H9 (cell line): ENCODE data around the gene CAMK2G. TPM values are rescaled to one million over a fixed set of nuclear protein-coding genes. Genes with fewer than 3 reads are reported as not detected.

ENCODE experiments used
- DNase-seq: peaks from one replicate; pipeline ENCODE4 v3.0.0-alpha.2; 2017
- H2AFZ ChIP-seq: one replicate; pipeline ENCODE4 v1.6.1; 2013; ENCODE audit warnings: mild to moderate bottlenecking, low read length, control low read depth, moderate library complexity
- H2AK5ac ChIP-seq: 2 replicates; pipeline ENCODE4 v1.6.1; 2013; ENCODE audit warnings: low read length, control low read depth, mixed read lengths; ENCODE audit not compliant: insufficient read length
- H2BK120ac ChIP-seq: one replicate; pipeline ENCODE4 v1.6.1; 2013; ENCODE audit warnings: low read depth, mild to moderate bottlenecking, low read length, control low read depth, inconsistent platforms; ENCODE audit not compliant: poor library complexity, severe bottlenecking
- H2BK12ac ChIP-seq: 2 replicates; pipeline ENCODE4 v1.6.1; 2013; ENCODE audit warnings: low read length, control low read depth, mixed read lengths, low read depth; ENCODE audit not compliant: insufficient read length
- H2BK15ac ChIP-seq: 2 replicates; pipeline ENCODE4 v1.6.1; 2013; ENCODE audit warnings: low read depth, low read length, control low read depth
- H2BK20ac ChIP-seq: one replicate; pipeline ENCODE4 v1.6.1; 2013; ENCODE audit warnings: low read depth, mild to moderate bottlenecking, low read length, control low read depth, inconsistent platforms; ENCODE audit not compliant: poor library complexity, severe bottlenecking
- H2BK5ac ChIP-seq: 2 replicates; pipeline ENCODE4 v1.6.1; 2013; ENCODE audit warnings: low read length, control low read depth, mixed read lengths; ENCODE audit not compliant: insufficient read length
- H3K14ac ChIP-seq: 2 replicates; pipeline ENCODE4 v1.6.1; 2013; ENCODE audit warnings: low read length, control low read depth; ENCODE audit not compliant: insufficient read depth
- H3K18ac ChIP-seq: 2 replicates; pipeline ENCODE4 v1.6.1; 2013; ENCODE audit warnings: low read depth, mild to moderate bottlenecking, mixed read lengths, low read length, control low read depth; ENCODE audit not compliant: insufficient read length
- H3K23ac ChIP-seq: 2 replicates; pipeline ENCODE4 v1.6.1; 2013; ENCODE audit warnings: low read length, control low read depth, mixed read lengths, low read depth; ENCODE audit not compliant: insufficient read length
- H3K23me2 ChIP-seq: 2 replicates; pipeline ENCODE4 v1.6.1; 2013; ENCODE audit warnings: low read depth, mild to moderate bottlenecking, mixed read lengths, low read length, control low read depth; ENCODE audit not compliant: insufficient read length, poor library complexity, severe bottlenecking
- H3K27ac ChIP-seq: 2 replicates; pipeline ENCODE4 v1.5.1; 2013; ENCODE audit warnings: low read length, control low read depth, mixed read lengths, low read depth; ENCODE audit not compliant: insufficient read length
- H3K27me3 ChIP-seq: 2 replicates; pipeline ENCODE4 v1.6.1; 2013; ENCODE audit warnings: low read length, control low read depth, inconsistent platforms; ENCODE audit not compliant: insufficient read depth
- H3K4ac ChIP-seq: 2 replicates; pipeline ENCODE4 v1.6.1; 2013; ENCODE audit warnings: low read depth, mild to moderate bottlenecking, control low read depth, inconsistent platforms, low read length, moderate library complexity
- H3K4me1 ChIP-seq: 2 replicates; pipeline ENCODE4 v1.6.1; 2013; ENCODE audit warnings: low read length, control low read depth, inconsistent platforms; ENCODE audit not compliant: insufficient read depth
- H3K4me2 ChIP-seq: 2 replicates; pipeline ENCODE4 v1.6.1; 2013; ENCODE audit warnings: low read length, control low read depth, mixed read lengths; ENCODE audit not compliant: insufficient read length, insufficient read depth
- H3K56ac ChIP-seq: 2 replicates; pipeline ENCODE4 v1.6.1; 2013; ENCODE audit warnings: low read depth, mild to moderate bottlenecking, mixed read lengths, low read length, control low read depth; ENCODE audit not compliant: insufficient read length
- H3K79me1 ChIP-seq: 2 replicates; pipeline ENCODE4 v1.6.1; 2013; ENCODE audit warnings: low read depth, mild to moderate bottlenecking, moderate library complexity, low read length, control low read depth, inconsistent platforms; ENCODE audit not compliant: insufficient read depth, poor library complexity, severe bottlenecking
- H3K79me2 ChIP-seq: 2 replicates; pipeline ENCODE4 v1.6.1; 2013; ENCODE audit warnings: low read length, control low read depth, inconsistent platforms; ENCODE audit not compliant: insufficient read depth
- H3K9ac ChIP-seq: 2 replicates; pipeline ENCODE4 v1.6.1; 2013; ENCODE audit warnings: low read length, control low read depth, mixed read lengths; ENCODE audit not compliant: insufficient read length; ENCODE audit errors: extremely low read depth
- H3K9me3 ChIP-seq: one replicate; pipeline ENCODE4 v1.6.1; 2013; ENCODE audit warnings: low read depth, low read length, inconsistent platforms; ENCODE audit not compliant: control insufficient read depth
- H3T11ph ChIP-seq: one replicate; pipeline ENCODE4 v1.6.1; 2013; ENCODE audit warnings: mild to moderate bottlenecking, low read length, control low read depth, inconsistent platforms
- H4K20me1 ChIP-seq: one replicate; pipeline ENCODE4 v1.6.1; 2013; ENCODE audit not compliant: control insufficient read depth, insufficient read length, insufficient read depth
- H4K5ac ChIP-seq: 2 replicates; pipeline ENCODE4 v1.6.1; 2013; ENCODE audit warnings: low read depth, mild to moderate bottlenecking, mixed read lengths, low read length, control low read depth; ENCODE audit not compliant: insufficient read length
- H4K8ac ChIP-seq: replicated peaks from 2 replicates; pipeline ENCODE4 v1.6.1; 2013; ENCODE audit warnings: low read length, control low read depth, mixed read lengths, low read depth; ENCODE audit not compliant: insufficient read length
- H4K91ac ChIP-seq: 2 replicates; pipeline ENCODE4 v1.6.1; 2013; ENCODE audit warnings: low read depth, mild to moderate bottlenecking, moderate library complexity, mixed read lengths, low read length, control low read depth; ENCODE audit not compliant: insufficient read length
- H3K27ac Mint-ChIP-seq, 3 experiments: 2 replicates in 2 of 3; 3 replicates in 1 of 3; pipeline ENCODE4 v1.8.0; 2020 to 2021; ENCODE audit warnings: mixed read lengths in 3 of 3, mild to moderate bottlenecking in 1 of 3, moderate library complexity in 1 of 3
- H3K27me3 Mint-ChIP-seq: 2 replicates; pipeline ENCODE4 v1.8.0; 2021; ENCODE audit warnings: low read depth, mild to moderate bottlenecking, moderate library complexity, mixed read lengths
- H3K36me3 Mint-ChIP-seq, 3 experiments: 2 replicates in 2 of 3; 3 replicates in 1 of 3; pipeline ENCODE4 v1.8.0; 2020 to 2021; ENCODE audit warnings: low read depth in 3 of 3, mixed read lengths in 3 of 3; ENCODE audit not compliant: insufficient read depth in 1 of 3
- H3K4me1 Mint-ChIP-seq, 2 experiments: 2 replicates each; pipeline ENCODE4 v1.8.0; 2020; ENCODE audit warnings: mixed read lengths in 2 of 2
- H3K4me3 Mint-ChIP-seq, 2 experiments: 2 replicates in 1 of 2; 3 replicates in 1 of 2; pipeline ENCODE4 v1.8.0; 2020 to 2021; ENCODE audit warnings: mild to moderate bottlenecking in 2 of 2, mixed read lengths in 2 of 2, moderate library complexity in 1 of 2
- H3K9me3 Mint-ChIP-seq, 2 experiments: 2 replicates in 1 of 2; 3 replicates in 1 of 2; pipeline ENCODE4 v1.8.0; 2020; ENCODE audit warnings: mild to moderate bottlenecking in 2 of 2, mixed read lengths in 2 of 2, moderate library complexity in 1 of 2
- CTCF ChIP-seq: fragments of 200-600 bp; sonication (generic); conservative IDR thresholded peaks from 3 replicates; pipeline ENCODE4 v1.8.0; 2021; ENCODE audit warnings: antibody characterized with exemption, mild to moderate bottlenecking
- WGBS: extraction: QIAGEN DNeasy Blood & Tissue Kit; methylation state at CpG from one replicate; pipeline ENCODE4 v1.1.7; 2013; ENCODE audit warnings: missing lambda C conversion rate, low lambda C conversion rate, mixed read lengths; ENCODE audit not compliant: insufficient read length; ENCODE audit errors: extremely low coverage; 5-methylcytosine and 5-hydroxymethylcytosine counted together
- total RNA-seq: library from RNA; stranded (reverse); gene quantifications from 2 replicates; pipeline ENCODE4 v1.2.1, GENCODE V29; 2021

The CAMK2G gene
- total RNA-seq, 1 experiment from 2014 or later, result 31.8 TPM

GRCh38 chr10:73793456-73793855 lies 80.9 kb downstream of the CAMK2G start:
- no peak overlapping the region for H3K27ac ChIP-seq
- H3K23ac ChIP-seq, result no peak overlapping the region
- no peaks in the 10 kb centered on the region for H3K79me2 ChIP-seq
- no peak overlapping the region; a peak in 1 of 7 replicates for H3K27ac Mint-ChIP-seq
- no peaks in the 10 kb centered on the region for H4K20me1 ChIP-seq
- H3K27me3 ChIP-seq, result no peaks in the 10 kb centered on the region
- H3K4me2 ChIP-seq, result no peak overlapping the region
- H3K56ac ChIP-seq, result no peak overlapping the region
- no peak overlapping the region for H2AK5ac ChIP-seq
- no peak overlapping the region for H2BK15ac ChIP-seq
- no peak overlapping the region for H2BK120ac ChIP-seq
- no peaks in the 10 kb centered on the region for H3K27me3 Mint-ChIP-seq
- no peak overlapping the region for H2BK20ac ChIP-seq
- no peaks in the 10 kb centered on the region for H3K9me3 Mint-ChIP-seq
- no peak overlapping the region for H2AFZ ChIP-seq
- no peak overlapping the region for H4K8ac ChIP-seq
- H3K23me2 ChIP-seq, result no peaks in the 10 kb centered on the region
- WGBS, result no CpG with 5 or more reads among the region's 5 CpGs
- no peak overlapping the region for H4K5ac ChIP-seq
- no peak for TF ChIP-seq CTCF
- peaks cover 31 to 74% (median 48%) of the 10 kb centered on the region in 3 experiments; a peak in 6 of 7 replicates for H3K36me3 Mint-ChIP-seq
- H3K18ac ChIP-seq, result no peak overlapping the region
- H4K91ac ChIP-seq, result no peak overlapping the region
- DNase-seq, result no peak
- no peaks in the 10 kb centered on the region for H3K4me1 Mint-ChIP-seq
- no peak overlapping the region for H3K14ac ChIP-seq
- H3K4me3 Mint-ChIP-seq, result no peak overlapping the region
- H3K4me1 ChIP-seq, result no peaks in the 10 kb centered on the region
- H3K79me1 ChIP-seq, result no peaks in the 10 kb centered on the region
- H3K9ac ChIP-seq, result no peak overlapping the region
- H3T11ph ChIP-seq, result no peak overlapping the region
- H3K9me3 ChIP-seq, result no peaks in the 10 kb centered on the region
- H3K4ac ChIP-seq, result no peak overlapping the region
- H2BK5ac ChIP-seq, result no peak overlapping the region
- no peak overlapping the region for H2BK12ac ChIP-seq
